K562 (cell line): ENCODE data around the gene REC8. TPM values are rescaled to one million over a fixed set of nuclear protein-coding genes. Genes with fewer than 3 reads are reported as not detected.

ENCODE experiments used
- ATAC-seq: fragments of 200-7000 bp; cut with Tn5 transposase; 3 replicates; pipeline ENCODE4 v1.9.1; 2020; ENCODE audit warnings: moderate library complexity
- BruUV-seq: library from RNA; stranded (reverse); fragments of 400-500 nt; replicated peaks from 2 replicates; lab custom pipeline; 2021; lab: Mats Ljungman, UMichigan
- CTCF ChIA-PET: fragments of 300-600 bp; formaldehyde crosslinking; extraction: SDS; loops from one replicate; lab custom pipeline; 2021; ENCODE audit warnings: low intra/inter-chr PET ratio; lab: Yijun Ruan, JAX
- POLR2A ChIA-PET: fragments of 300-600, 350-650 bp; sonication (Branson Sonifier 250); formaldehyde crosslinking; extraction: SDS; loops from one replicate; lab custom pipeline; 2021; ENCODE audit warnings: antibody characterized with exemption, inconsistent platforms; lab: Yijun Ruan, JAX
- DNase-seq, 4 experiments: peaks; one replicate each; pipeline versions ENCODE4 v3.0.0 to v3.0.0-alpha.2; 2011 to 2018; ENCODE audit warnings: low spot score in 3 of 4, mixed read lengths in 3 of 4; ENCODE audit errors: extremely low read depth in 1 of 4
- FAIRE-seq: peaks from 2 replicates; lab custom pipeline; 2011; peaks lifted over from hg19 to GRCh38; lab: Jason Lieb, UNC
- H2AFZ ChIP-seq: 2 replicates; pipeline ENCODE4 v1.6.0; 2011; ENCODE audit warnings: low read depth, low read length, control low read depth, inconsistent platforms
- H3K27ac ChIP-seq: fragments of 200-600 bp; 3 replicates; pipeline ENCODE4 v1.8.0; 2011; ENCODE audit warnings: low read depth, mild to moderate bottlenecking, control low read depth, inconsistent platforms, low read length, moderate library complexity, mixed read lengths; ENCODE audit errors: extremely low read depth
- H3K27me3 ChIP-seq, 2 experiments: fragments of 300-600 bp in 1 of 2; 2 replicates in 1 of 2; 3 replicates in 1 of 2; pipeline versions ENCODE4 v1.6.0 to v1.8.0; 2011; ENCODE audit warnings: inconsistent platforms in 2 of 2, low read length in 2 of 2, mild to moderate bottlenecking in 1 of 2, mixed read lengths in 1 of 2, moderate library complexity in 1 of 2; ENCODE audit not compliant: control insufficient read depth in 2 of 2, insufficient read depth in 2 of 2
- H3K36me3 ChIP-seq: fragments of 300-600 bp; 3 replicates; pipeline ENCODE4 v1.8.0; 2011; ENCODE audit warnings: mild to moderate bottlenecking, low read length, inconsistent platforms; ENCODE audit not compliant: control insufficient read depth, insufficient read depth
- H3K4me1 ChIP-seq, 2 experiments: fragments of 200-600 bp in 1 of 2; replicated peaks in 1 of 2; 2 replicates in 1 of 2; 3 replicates in 1 of 2; pipeline versions ENCODE4 v1.5.1 to v1.8.0; 2011; ENCODE audit warnings: inconsistent platforms in 2 of 2, low read length in 2 of 2, mild to moderate bottlenecking in 1 of 2, mixed read lengths in 1 of 2, moderate library complexity in 1 of 2; ENCODE audit not compliant: control insufficient read depth in 2 of 2, insufficient read depth in 2 of 2
- H3K4me2 ChIP-seq: 2 replicates; pipeline ENCODE4 v1.6.1; 2011; ENCODE audit warnings: low read length, control low read depth, inconsistent platforms, mixed read lengths; ENCODE audit not compliant: insufficient read depth
- H3K4me3 ChIP-seq: fragments of 200-600 bp; sonication (generic), shearing (Covaris generic); 2 replicates; pipeline ENCODE4 v1.5.1; 2016; ENCODE audit warnings: control low read depth, inconsistent platforms
- H3K79me2 ChIP-seq: fragments of 200-600 bp; 3 replicates; pipeline ENCODE4 v1.8.0; 2011; ENCODE audit warnings: low read length, inconsistent platforms; ENCODE audit not compliant: control insufficient read depth, insufficient read depth
- H3K9ac ChIP-seq, 2 experiments: 2 replicates each; pipeline versions ENCODE4 v1.6.0 to v1.6.1; 2011; ENCODE audit warnings: low read depth in 2 of 2, low read length in 2 of 2, control low read depth in 1 of 2, inconsistent platforms in 1 of 2, mild to moderate bottlenecking in 1 of 2, mixed read lengths in 1 of 2; ENCODE audit not compliant: insufficient read depth in 1 of 2
- H3K9me1 ChIP-seq: one replicate; pipeline ENCODE4 v1.6.0; 2011; ENCODE audit warnings: inconsistent platforms, mild to moderate bottlenecking, low read length, moderate library complexity; ENCODE audit not compliant: control insufficient read depth, insufficient read depth
- H3K9me3 ChIP-seq: replicated peaks from 2 replicates; pipeline ENCODE4 v1.5.1; 2011; ENCODE audit warnings: low read depth, low read length, inconsistent platforms; ENCODE audit not compliant: control insufficient read depth, insufficient read depth
- H4K20me1 ChIP-seq: replicated peaks from 2 replicates; pipeline ENCODE4 v1.6.1; 2011; ENCODE audit warnings: low read length, inconsistent platforms, mixed read lengths; ENCODE audit not compliant: control insufficient read depth, insufficient read depth
- BRCA1 ChIP-seq, 2 experiments: fragments of 450-650 bp in 1 of 2; sonication (generic) in 1 of 2; formaldehyde crosslinking in 1 of 2; IDR thresholded peaks; 2 replicates each; pipeline versions ENCODE4 v1.5.0 to v1.6.1; 2017 to 2020; ENCODE audit warnings: mild to moderate bottlenecking in 1 of 2, missing genetic modification reagents in 1 of 2
- CREBBP ChIP-seq: IDR thresholded peaks from one replicate; pipeline ENCODE4 v1.6.1; 2012; ENCODE audit warnings: low read depth, mild to moderate bottlenecking, control low read depth, inconsistent platforms, low read length
- GABPA ChIP-seq: fragments of 200-800 bp; sonication (Bioruptor generic); conservative IDR thresholded peaks from 2 replicates; pipeline ENCODE4 v1.6.1; 2016; ENCODE audit warnings: low read depth, missing genetic modification characterization, missing compliant biosample characterization
- HNRNPL ChIP-seq: fragments of 200-400 bp; formaldehyde crosslinking; IDR thresholded peaks from 2 replicates; pipeline ENCODE4 v1.6.1; 2017; ENCODE audit warnings: low read depth, mild to moderate bottlenecking, low read length
- MAFK ChIP-seq: IDR thresholded peaks from 2 replicates; pipeline ENCODE4 v1.6.1; 2011; ENCODE audit warnings: low read length, improper control_type of control experiment
- NCOR1 ChIP-seq: fragments of 450-650 bp; IDR thresholded peaks from 2 replicates; pipeline ENCODE4 v1.6.1; 2016; ENCODE audit warnings: mild to moderate bottlenecking, moderate library complexity
- PYGO2 ChIP-seq: fragments of 450-650 bp; IDR thresholded peaks from 2 replicates; pipeline ENCODE4 v1.6.1; 2016; ENCODE audit warnings: mild to moderate bottlenecking, missing genetic modification characterization, moderate library complexity, missing compliant biosample characterization
- TAF7 ChIP-seq: fragments of 450-650 bp; IDR thresholded peaks from 2 replicates; pipeline ENCODE4 v1.6.1; 2016; ENCODE audit warnings: missing genetic modification characterization, missing compliant biosample characterization
- TCFL5 ChIP-seq: fragments of 250-450 bp; sonication (Bioruptor Pico); conservative IDR thresholded peaks from 2 replicates; pipeline ENCODE4 v1.6.1; 2021; ENCODE audit warnings: mild to moderate bottlenecking, moderate library complexity, matching md5 sums
- WHSC1 ChIP-seq: IDR thresholded peaks from one replicate; pipeline ENCODE4 v1.6.1; 2012; ENCODE audit warnings: low read length, control low read depth, inconsistent platforms
- WGBS: fragments of 100-300 bp; shearing (Covaris generic); methylation state at CpG from one replicate; pipeline ENCODE4 v1.1.6; 2016; ENCODE audit warnings: low coverage, mixed read lengths; ENCODE audit not compliant: insufficient coverage; ENCODE audit errors: missing lambda C conversion rate; 5-methylcytosine and 5-hydroxymethylcytosine counted together
- in situ Hi-C: fragments of 300-500 bp; cut with MboI; formaldehyde crosslinking; loops from 4 replicates; pipeline ENCODE4 v1.15.0; 2018; ENCODE audit warnings: inconsistent platforms, mixed read lengths
- intact Hi-C: fragments of 100-400 bp; cut with micrococcal nuclease; formaldehyde crosslinking; loops from 2 replicates; pipeline ENCODE4 v1.14.2; 2022
- polyA plus RNA-seq, 8 experiments: library from polyadenylated mRNA; depleted of rRNA in 4 of 8; stranded (reverse) in 5 of 8; unstranded in 3 of 8; fragments of >200 nt; fragmentation: Nextera tagmentation in 2 of 8; fragmentation: Illumina TruSeq in 1 of 8; extraction: Ambion mirVana in 2 of 8; extraction: Trizol in 1 of 8; gene quantifications; 2 replicates each; pipeline versions ENCODE4 v1.2.1 to v1.2.3, GENCODE V29; 2011 to 2014; ENCODE audit warnings: inconsistent platforms in 1 of 8, missing spikeins in 1 of 8
- total RNA-seq, 7 experiments: library from RNA; depleted of rRNA in 6 of 7; stranded (reverse); fragments of >200 nt in 6 of 7; fragmentation: Illumina TruSeq in 2 of 7; extraction: Trizol in 2 of 7; gene quantifications; 2 replicates each; pipeline versions ENCODE4 v1.2.1 to v1.2.3, GENCODE V29; 2011 to 2021; ENCODE audit warnings: low replicate concordance in 1 of 7
- TF ChIP-seq, protein P1 (sequence below): fragments of 250-450 bp; sonication (Bioruptor Pico); IDR thresholded peaks from 2 replicates; pipeline ENCODE4 v1.8.0; 2022; ENCODE audit warnings: inconsistent platforms

The REC8 gene
- total and polyA plus RNA-seq, 9 of the 15 experiments (the other 6 are each of a cell fraction or from before 2014, with no cell fraction given): 0.11 to 2.5 (median 0.85) TPM

GRCh38 chr14:24159777-24160498 lies 11.9 kb upstream of the REC8 start:
- WGBS: 93% methylated on average over 6 of the region's 11 CpGs
- in situ Hi-C loops: no loop called here
- H3K9me3 ChIP-seq: no peaks in the 10 kb centered on the region
- no peak overlapping the region for H2AFZ ChIP-seq
- H3K9me1 ChIP-seq: no peaks in the 10 kb centered on the region
- H3K9ac ChIP-seq: no peak overlapping the region
- TF ChIP-seq TCFL5 (no peak), HNRNPL (0 out of 2 replicates have a peak, but pooled peaks have one; percentile 32)
- H3K36me3 ChIP-seq: peaks cover 70% of the 10 kb centered on the region; the same call in 2 of the 3 replicates
- 0 out of 2 replicates have a peak overlapping the region, but pooled peaks have one; percentile 37 for H3K4me2 ChIP-seq
- no TSS peak for BruUV-seq
- H3K27ac ChIP-seq: no peak overlapping the region
- intact Hi-C loops: no loop called here
- H3K79me2 ChIP-seq: peaks cover 10% of the 10 kb centered on the region; the same call in 2 of the 3 replicates
- H4K20me1 ChIP-seq: no peaks in the 10 kb centered on the region
- ChIA-PET CTCF (interaction anchor here (0.8 kb wide), 1 partner anchor 146 kb away, joined by 4 read pairs; no protein-coding TSS in a partner anchor), POLR2A (interaction anchor here (0.9 to 1.0 kb wide), 2 partner anchors 13 to 19 kb away, joined by 3 to 4 read pairs; partner anchors contain the start of gene PSME2)
- H3K27me3 ChIP-seq: no peaks in the 10 kb centered on the region
- H3K4me3 ChIP-seq: no peak overlapping the region
- DNase-seq (no peak), ATAC-seq (no peak), FAIRE-seq (no peak)
- H3K4me1 ChIP-seq: peaks cover 10 to 23% of the 10 kb centered on the region in 2 experiments; a peak in 4 of 5 replicates

- Histone ChIP-seq H4K20me1 (no peaks in the 10 kb centered on the region), H3K9me1 (no peaks in the 10 kb centered on the region), H3K27me3 (no peaks in the 10 kb centered on the region), H3K36me3 (peaks cover 70% of the 10 kb centered on the region; the same call in 2 of the 3 replicates), H3K4me3 (no peak overlapping the region), H3K9ac (no peak overlapping the region), H3K4me2 (peak overlapping the region; percentile 37; the same call in 1 of the 2 replicates), H3K79me2 (peaks cover 10% of the 10 kb centered on the region; the same call in 2 of the 3 replicates), H3K27ac (peak overlapping the region; percentile 35; the same call in 1 of the 3 replicates), H2AFZ (no peak overlapping the region), H3K9me3 (no peaks in the 10 kb centered on the region), H3K4me1 (peaks cover 10 to 23% of the 10 kb centered on the region in 2 experiments; a peak in 4 of 5 replicates)
- CTCF ChIA-PET: interaction anchor here (0.8 kb wide), 1 partner anchor 147 kb away, joined by 4 read pairs; no protein-coding TSS in a partner anchor
- POLR2A ChIA-PET: interaction anchor here (0.9 to 1.9 kb wide), 8 partner anchors 11 to 80 kb away, joined by 3 to 9 read pairs (median 4); partner anchors contain the start of genes IPO4, PCK2, PSME2 and RNF31
- WGBS: 100% methylated on average over 3 of the region's 4 CpGs
- intact Hi-C loops (no loop called here), in situ Hi-C loops (no loop called here)
- ATAC-seq: no peak; the same call in 2 of the 3 replicates
- FAIRE-seq: no peak
- no peak for DNase-seq
- no TSS peak for BruUV-seq
- TF ChIP-seq NCOR1 (no peak), WHSC1 (no peak), PYGO2 (tag) (no peak), CREBBP (no peak), BRCA1 (IDR thresholded peaks at IDR 0.05) (no peak), BRCA1 (CRISPR knock-in tag; IDR thresholded peaks at IDR 0.05) (no peak), MAFK (no peak), GABPA (no peak), TAF7 (tag) (no peak)
- TF ChIP-seq, protein P1, sequence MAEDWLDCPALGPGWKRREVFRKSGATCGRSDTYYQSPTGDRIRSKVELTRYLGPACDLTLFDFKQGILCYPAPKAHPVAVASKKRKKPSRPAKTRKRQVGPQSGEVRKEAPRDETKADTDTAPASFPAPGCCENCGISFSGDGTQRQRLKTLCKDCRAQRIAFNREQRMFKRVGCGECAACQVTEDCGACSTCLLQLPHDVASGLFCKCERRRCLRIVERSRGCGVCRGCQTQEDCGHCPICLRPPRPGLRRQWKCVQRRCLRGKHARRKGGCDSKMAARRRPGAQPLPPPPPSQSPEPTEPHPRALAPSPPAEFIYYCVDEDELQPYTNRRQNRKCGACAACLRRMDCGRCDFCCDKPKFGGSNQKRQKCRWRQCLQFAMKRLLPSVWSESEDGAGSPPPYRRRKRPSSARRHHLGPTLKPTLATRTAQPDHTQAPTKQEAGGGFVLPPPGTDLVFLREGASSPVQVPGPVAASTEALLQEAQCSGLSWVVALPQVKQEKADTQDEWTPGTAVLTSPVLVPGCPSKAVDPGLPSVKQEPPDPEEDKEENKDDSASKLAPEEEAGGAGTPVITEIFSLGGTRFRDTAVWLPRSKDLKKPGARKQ (CRISPR knock-in tag): no peak
Measured at GRCh38 chr14:24160499-24160849, 11.4 kb upstream of the REC8 start.
